Measurements from ENCODE around the gene PIGQ. TPM values are rescaled to one million over a fixed set of nuclear protein-coding genes. Genes with fewer than 3 reads are reported as not detected.
A peak's percentile ranks its signal among the peaks of the same experiment; 100 is the strongest.

PIGQ gene
- total and polyA plus RNA-seq, 2 of the 13 experiments (the other 11 are each of a cell fraction or from before 2014, with no cell fraction given) = 7.7 to 19.7 TPM

GRCh38 chr16:553601-554296 lies 16.0 kb upstream of the PIGQ start:
- Histone ChIP-seq H3K4me3 (replicated peaks in 1 of 3; ENCODE audit: insufficient read depth in 1 of 3, low read depth in 2 of 3, low read length in 3 of 3) (no peak overlapping the region), H3K9me3 (ENCODE audit: low read length) (no peaks in the 10 kb centered on the region), H3K9ac (ENCODE audit: insufficient read depth, low read depth, low read length) (no peak overlapping the region), H3K4me2 (ENCODE audit: low read depth, low read length) (no peak overlapping the region; the same call in 1 of the 2 replicates), H4K20me1 (ENCODE audit: insufficient read depth, low read length) (no peaks in the 10 kb centered on the region), H3K27ac (ENCODE audit: extremely low read length, insufficient read depth, low read length) (peak overlapping the region; percentile 67), H2AFZ (ENCODE audit: low read length) (no peak overlapping the region), H3K4me1 (ENCODE audit: insufficient read depth, low read length) (peaks cover 52% of the 10 kb centered on the region), H3K79me2 (ENCODE audit: insufficient read depth, low read length) (no peaks in the 10 kb centered on the region), H3K27me3 (ENCODE audit: control insufficient read depth in 1 of 2, insufficient read depth in 2 of 2, low read length in 2 of 2) (0 out of 5 replicates have a peak, but pooled peaks cover 0 to 5% of the 10 kb centered on the region in 2 experiments), H3K36me3 (replicated peaks in 1 of 2; ENCODE audit: control insufficient read depth in 1 of 2, insufficient read depth in 2 of 2, low read length in 2 of 2) (peaks cover 2 to 4% of the 10 kb centered on the region in 2 experiments; a peak in 2 of 5 replicates)
- ChIA-PET POLR2A (interaction anchor here (1.0 kb wide), 1 partner anchor 10 kb away, joined by 3 read pairs; no protein-coding TSS in a partner anchor), CTCF (ENCODE audit: low intra/inter-chr PET ratio, low total read pairs) (no interaction called here)
- no peak for FAIRE-seq
- intact Hi-C loops (cut with micrococcal nuclease; ENCODE audit: unreplicated experiment) (no loop called here), in situ Hi-C loops (cut with HindIII; ENCODE audit: extremely low pct_ligation_motif_present, low pct_unique_long_range_greater_than_20kb) (no loop called here)
- TF ChIP-seq PHF5A (CRISPR knock-in tag; IDR thresholded peaks at IDR 0.05; ENCODE audit: low read depth, unreplicated experiment) (no peak), ZNF224 (CRISPR knock-in tag; IDR thresholded peaks at IDR 0.05) (no peak), POLR2A (IDR thresholded peaks at IDR 0.05; ENCODE audit: insufficient read depth in 1 of 2, low read depth in 2 of 2, low read length in 2 of 2) (0 out of 4 replicates have a peak, but pooled peaks of 1 of the 2 experiments have one; percentile 14), HNRNPK (IDR thresholded peaks at IDR 0.05; ENCODE audit: low read depth, low read length, poor library complexity, severe bottlenecking) (peak; percentile 13), TERF1 (CRISPR knock-in tag; IDR thresholded peaks at IDR 0.05) (no peak), HNRNPL (IDR thresholded peaks at IDR 0.05; ENCODE audit: low read depth, low read length) (peak; percentile 94), SATB2 (CRISPR knock-in tag; IDR thresholded peaks at IDR 0.05) (no peak), AGO2 (optimal IDR thresholded peaks at IDR 0.05; ENCODE audit: low read depth, low read length) (peak; percentile 63), ZNF263 (CRISPR knock-in tag; IDR thresholded peaks at IDR 0.05) (no peak), SMAD3 (CRISPR knock-in tag; IDR thresholded peaks at IDR 0.05) (no peak)
- no peak for ATAC-seq
- 98% methylated on average over 9 of the region's 33 CpGs for WGBS (ENCODE audit: low lambda C conversion rate)
- no peak for DNase-seq (ENCODE audit: low spot score)
- BruUV-seq (replicated peaks) = TSS peak; percentile 39

All from HepG2 (cell line).